ENCODE measurements around the gene SMAP1. TPM values are rescaled to one million over a fixed set of nuclear protein-coding genes. Genes with fewer than 3 reads are reported as not detected.

Gene SMAP1
- total RNA-seq, 1 experiment from 2014 or later, result 36.1 TPM

DNA sequence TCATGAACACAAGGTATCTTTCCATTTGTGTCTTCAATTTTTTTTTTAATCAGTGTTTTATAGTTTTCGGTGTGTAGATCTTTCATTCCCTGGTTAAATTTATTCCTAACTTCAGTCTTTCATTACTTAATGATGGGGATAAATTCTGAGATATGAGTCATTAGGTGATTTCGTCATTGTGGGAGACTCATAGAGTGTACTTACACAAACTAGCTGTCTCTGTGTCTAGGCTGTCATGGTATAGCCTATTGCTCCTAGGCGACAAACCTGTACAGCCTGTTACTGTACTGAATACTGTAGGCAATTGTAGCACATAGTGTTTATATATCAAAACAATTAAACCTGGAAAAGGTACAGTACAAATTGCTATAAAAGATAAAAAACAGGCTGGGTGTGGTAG, 42.1 kb downstream of the SMAP1 start:
- Mint-ChIP-seq H3K27ac (ENCODE audit: unreplicated experiment) (no peak overlapping the region), H3K27me3 (ENCODE audit: insufficient read depth, unreplicated experiment) (no peaks in the 10 kb centered on the region), H3K36me3 (ENCODE audit: insufficient read depth, unreplicated experiment) (no peaks in the 10 kb centered on the region), H3K4me1 (ENCODE audit: low read depth, unreplicated experiment) (peaks cover 6% of the 10 kb centered on the region), H3K9me3 (ENCODE audit: unreplicated experiment) (peaks cover 21% of the 10 kb centered on the region), H3K4me3 (ENCODE audit: unreplicated experiment) (no peak overlapping the region)
- no TSS peak for BruUV-seq (replicated peaks)
- Histone ChIP-seq H3K4me3 (ENCODE audit: low read depth, low read length) (no peak overlapping the region), H3K9me3 (peaks cover 8% of the 10 kb centered on the region), H3K4me1 (no peaks in the 10 kb centered on the region), H3K36me3 (ENCODE audit: control insufficient read depth, insufficient read depth, low read length) (no peaks in the 10 kb centered on the region), H3K27me3 (replicated peaks; ENCODE audit: control insufficient read depth, insufficient read depth, low read length) (no peaks in the 10 kb centered on the region)
- intact Hi-C loops (cut with micrococcal nuclease; ENCODE audit: unreplicated experiment), result no loop called here
- DNase-seq, result no peak
- no peak for TF ChIP-seq CTCF (IDR thresholded peaks at IDR 0.05; ENCODE audit: insufficient read depth in 1 of 2, low read depth in 1 of 2, low read length in 1 of 2, severe bottlenecking in 1 of 2, unreplicated experiment in 1 of 2)
- POLR2A ChIA-PET, result no interaction called here
- CTCF ChIA-PET, result no interaction called here

- Histone ChIP-seq H3K36me3 (ENCODE audit: control insufficient read depth, insufficient read depth, low read length) (no peaks in the 10 kb centered on the region), H3K4me1 (no peaks in the 10 kb centered on the region), H3K27me3 (replicated peaks; ENCODE audit: control insufficient read depth, insufficient read depth, low read length) (no peaks in the 10 kb centered on the region), H3K4me3 (ENCODE audit: low read depth, low read length) (no peak overlapping the region), H3K9me3 (peaks cover 8% of the 10 kb centered on the region)
- Mint-ChIP-seq H3K4me1 (ENCODE audit: low read depth, unreplicated experiment) (peaks cover 2% of the 10 kb centered on the region), H3K27me3 (ENCODE audit: insufficient read depth, unreplicated experiment) (no peaks in the 10 kb centered on the region), H3K9me3 (ENCODE audit: unreplicated experiment) (peaks cover 21% of the 10 kb centered on the region), H3K4me3 (ENCODE audit: unreplicated experiment) (no peak overlapping the region), H3K27ac (ENCODE audit: unreplicated experiment) (no peak overlapping the region), H3K36me3 (ENCODE audit: insufficient read depth, unreplicated experiment) (peaks cover 5% of the 10 kb centered on the region)
- BruUV-seq (replicated peaks), result no TSS peak
- TF ChIP-seq CTCF (IDR thresholded peaks at IDR 0.05; ENCODE audit: insufficient read depth in 1 of 2, low read depth in 1 of 2, low read length in 1 of 2, severe bottlenecking in 1 of 2, unreplicated experiment in 1 of 2), result no peak
- DNase-seq, result no peak
- ChIA-PET CTCF (no interaction called here), POLR2A (no interaction called here)
- intact Hi-C loops (cut with micrococcal nuclease; ENCODE audit: unreplicated experiment), result no loop called here
These were observed 47.1 kb downstream of the SMAP1 start for GRCh38 chr6:70714716-70715257.

DNA sequence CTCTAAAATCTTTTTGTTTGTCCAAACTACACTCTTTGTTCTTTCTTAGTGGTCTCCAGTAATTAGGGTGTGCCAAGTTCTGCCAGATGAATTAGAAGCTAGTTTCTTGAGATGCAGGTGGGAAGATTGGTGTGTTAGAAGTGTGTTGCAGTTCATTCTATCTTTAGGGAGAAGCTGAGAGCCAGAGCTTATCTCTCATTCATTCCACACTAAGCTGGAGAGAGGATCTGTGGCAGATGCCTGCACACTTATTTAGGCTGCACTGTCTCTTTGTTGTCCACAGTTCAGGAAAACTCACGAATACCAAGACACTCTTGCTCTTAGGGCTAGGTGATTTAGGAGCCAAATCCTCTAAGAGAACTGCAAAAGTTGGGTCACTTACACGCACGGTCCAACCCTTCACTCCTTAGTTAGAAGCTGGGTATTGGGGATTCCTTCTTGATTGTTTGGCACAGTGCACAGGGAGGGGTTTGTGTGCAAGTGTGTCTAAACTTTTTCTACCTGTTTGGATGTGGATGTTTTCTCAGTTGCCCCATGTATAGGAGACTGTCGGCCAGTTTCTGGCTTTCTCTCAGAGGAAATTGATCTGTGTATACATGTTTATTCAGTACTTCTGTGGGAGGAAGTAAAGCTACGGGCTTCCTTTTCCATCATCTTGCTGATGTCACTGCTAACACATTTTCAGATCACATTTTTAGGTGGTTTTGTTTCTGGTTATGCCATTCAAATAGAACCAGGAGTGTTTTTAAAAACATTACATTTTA, 49.5 kb downstream of the SMAP1 start:
- intact Hi-C loops (cut with micrococcal nuclease; ENCODE audit: unreplicated experiment), result no loop called here
- H3K4me1 Mint-ChIP-seq (ENCODE audit: low read depth, unreplicated experiment), result no peaks in the 10 kb centered on the region
- ChIA-PET CTCF (no interaction called here), POLR2A (no interaction called here)
- no peak for TF ChIP-seq CTCF (IDR thresholded peaks at IDR 0.05; ENCODE audit: insufficient read depth in 1 of 2, low read depth in 1 of 2, low read length in 1 of 2, severe bottlenecking in 1 of 2, unreplicated experiment in 1 of 2)
- no peaks in the 10 kb centered on the region for H3K36me3 ChIP-seq (ENCODE audit: control insufficient read depth, insufficient read depth, low read length)
- no peaks in the 10 kb centered on the region for H3K4me1 ChIP-seq
- peaks cover 5% of the 10 kb centered on the region for H3K36me3 Mint-ChIP-seq (ENCODE audit: insufficient read depth, unreplicated experiment)
- H3K27me3 ChIP-seq (replicated peaks; ENCODE audit: control insufficient read depth, insufficient read depth, low read length), result no peaks in the 10 kb centered on the region
- no TSS peak for BruUV-seq (replicated peaks)
- H3K27ac Mint-ChIP-seq (ENCODE audit: unreplicated experiment), result no peak overlapping the region
- no peak overlapping the region for H3K4me3 Mint-ChIP-seq (ENCODE audit: unreplicated experiment)
- peaks cover 8% of the 10 kb centered on the region for H3K9me3 ChIP-seq
- no peak for DNase-seq
- H3K9me3 Mint-ChIP-seq (ENCODE audit: unreplicated experiment), result peaks cover 21% of the 10 kb centered on the region
- no peaks in the 10 kb centered on the region for H3K27me3 Mint-ChIP-seq (ENCODE audit: insufficient read depth, unreplicated experiment)
- H3K4me3 ChIP-seq (ENCODE audit: low read depth, low read length), result no peak overlapping the region

Measured in Caco-2 (cell line).